HepG2 (cell line): ENCODE data around the gene BATF2. TPM values are rescaled to one million over a fixed set of nuclear protein-coding genes. Genes with fewer than 3 reads are reported as not detected.
A peak's percentile ranks its signal among the peaks of the same experiment; 100 is the strongest.

ENCODE experiments used
- DMAP1 ChIP-seq: IDR thresholded peaks from 2 replicates; pipeline ENCODE4 v1.6.1; 2016
- DPF2 ChIP-seq: sonication (generic); formaldehyde crosslinking; IDR thresholded peaks from 2 replicates; pipeline ENCODE4 v1.4.0; 2020; ENCODE audit warnings: mild to moderate bottlenecking, low read depth, missing genetic modification reagents, borderline replicate concordance
- FOXM1 ChIP-seq: sonication (generic); formaldehyde crosslinking; IDR thresholded peaks from 2 replicates; pipeline ENCODE4 v1.5.0; 2020; ENCODE audit warnings: missing genetic modification reagents
- HIVEP1 ChIP-seq: sonication (generic); formaldehyde crosslinking; IDR thresholded peaks from 2 replicates; pipeline ENCODE4 v1.4.0; 2020; ENCODE audit warnings: mild to moderate bottlenecking, missing genetic modification reagents
- MBD4 ChIP-seq: IDR thresholded peaks from 2 replicates; pipeline ENCODE4 v1.6.1; 2012; ENCODE audit warnings: low read length, inconsistent platforms, borderline replicate concordance
- MXD1 ChIP-seq: sonication (generic); formaldehyde crosslinking; IDR thresholded peaks from 2 replicates; pipeline ENCODE4 v1.4.0; 2020; ENCODE audit warnings: mild to moderate bottlenecking, missing genetic modification reagents
- NFYC ChIP-seq: IDR thresholded peaks from 2 replicates; pipeline ENCODE4 v1.6.1; 2016; ENCODE audit warnings: missing genetic modification reagents, missing compliant biosample characterization
- ONECUT2 ChIP-seq: sonication (generic); formaldehyde crosslinking; IDR thresholded peaks from 2 replicates; pipeline ENCODE4 v1.4.0; 2020; ENCODE audit warnings: missing genetic modification reagents
- PHF21A ChIP-seq: sonication (generic); formaldehyde crosslinking; IDR thresholded peaks from 2 replicates; pipeline ENCODE4 v1.5.0; 2020; ENCODE audit warnings: mild to moderate bottlenecking, missing genetic modification reagents
- SKIL ChIP-seq: sonication (generic); formaldehyde crosslinking; IDR thresholded peaks from 2 replicates; pipeline ENCODE4 v1.8.0; 2022; ENCODE audit warnings: missing genetic modification reagents, mild to moderate bottlenecking, moderate library complexity, borderline replicate concordance
- TCF7L2 ChIP-seq: IDR thresholded peaks from 2 replicates; pipeline ENCODE4 v1.6.1; 2011; ENCODE audit warnings: mild to moderate bottlenecking, low read depth, low read length, moderate library complexity
- TEAD2 ChIP-seq: sonication (generic); formaldehyde crosslinking; IDR thresholded peaks from 2 replicates; pipeline ENCODE4 v1.9.0; 2021; ENCODE audit warnings: missing genetic modification reagents
- ZBTB34 ChIP-seq: sonication (generic); formaldehyde crosslinking; IDR thresholded peaks from 2 replicates; pipeline ENCODE4 v1.8.0; 2022; ENCODE audit warnings: mild to moderate bottlenecking, missing genetic modification reagents
- ZBTB42 ChIP-seq: sonication (generic); formaldehyde crosslinking; IDR thresholded peaks from 2 replicates; pipeline ENCODE4 v1.5.0; 2020; ENCODE audit warnings: mild to moderate bottlenecking, missing genetic modification reagents
- ZBTB44 ChIP-seq: sonication (generic); formaldehyde crosslinking; IDR thresholded peaks from 2 replicates; pipeline ENCODE4 v1.4.0; 2020; ENCODE audit warnings: missing genetic modification reagents
- ZC3H4 ChIP-seq: sonication (generic); formaldehyde crosslinking; IDR thresholded peaks from 2 replicates; pipeline ENCODE4 v1.4.0; 2020; ENCODE audit warnings: missing genetic modification reagents, borderline replicate concordance
- ZNF143 ChIP-seq: sonication (generic); formaldehyde crosslinking; IDR thresholded peaks from 2 replicates; pipeline ENCODE4 v1.4.0; 2020; ENCODE audit warnings: missing genetic modification reagents
- ZSCAN31 ChIP-seq: sonication (generic); formaldehyde crosslinking; IDR thresholded peaks from 2 replicates; pipeline ENCODE4 v1.5.0; 2020; ENCODE audit warnings: low read depth, mild to moderate bottlenecking, missing genetic modification reagents
- polyA plus RNA-seq, 8 experiments: library from polyadenylated mRNA; depleted of rRNA in 3 of 8; stranded (reverse) in 7 of 8; unstranded in 1 of 8; fragments of >200 nt; fragmentation: Illumina TruSeq in 4 of 8; extraction: Trizol in 4 of 8; gene quantifications; 2 replicates each; pipeline versions ENCODE4 v1.2.1 to v1.2.3, GENCODE V29; 2011 to 2016; ENCODE audit warnings: low read depth in 4 of 8, missing spikeins in 1 of 8, mixed read lengths in 1 of 8; ENCODE audit not compliant: insufficient read depth in 1 of 8
- total RNA-seq, 5 experiments: library from RNA; depleted of rRNA; stranded (reverse); fragments of >200 nt; fragmentation: Illumina TruSeq; extraction: Trizol; gene quantifications; 2 replicates each; pipeline ENCODE4 v1.2.3, GENCODE V29; 2016; ENCODE audit warnings: low read depth in 1 of 5
- TF ChIP-seq, protein P1 (sequence below): sonication (generic); formaldehyde crosslinking; IDR thresholded peaks from 2 replicates; pipeline ENCODE4 v1.5.0; 2020; ENCODE audit warnings: missing genetic modification reagents
- TF ChIP-seq, protein P2 (sequence below): sonication (generic); formaldehyde crosslinking; IDR thresholded peaks from 2 replicates; pipeline ENCODE4 v1.5.0; 2020; ENCODE audit warnings: mild to moderate bottlenecking, missing genetic modification reagents

Gene BATF2
- total and polyA plus RNA-seq, 2 of the 13 experiments (the other 11 are each of a cell fraction or from before 2014, with no cell fraction given), result 2.8 to 3.9 TPM

DNA sequence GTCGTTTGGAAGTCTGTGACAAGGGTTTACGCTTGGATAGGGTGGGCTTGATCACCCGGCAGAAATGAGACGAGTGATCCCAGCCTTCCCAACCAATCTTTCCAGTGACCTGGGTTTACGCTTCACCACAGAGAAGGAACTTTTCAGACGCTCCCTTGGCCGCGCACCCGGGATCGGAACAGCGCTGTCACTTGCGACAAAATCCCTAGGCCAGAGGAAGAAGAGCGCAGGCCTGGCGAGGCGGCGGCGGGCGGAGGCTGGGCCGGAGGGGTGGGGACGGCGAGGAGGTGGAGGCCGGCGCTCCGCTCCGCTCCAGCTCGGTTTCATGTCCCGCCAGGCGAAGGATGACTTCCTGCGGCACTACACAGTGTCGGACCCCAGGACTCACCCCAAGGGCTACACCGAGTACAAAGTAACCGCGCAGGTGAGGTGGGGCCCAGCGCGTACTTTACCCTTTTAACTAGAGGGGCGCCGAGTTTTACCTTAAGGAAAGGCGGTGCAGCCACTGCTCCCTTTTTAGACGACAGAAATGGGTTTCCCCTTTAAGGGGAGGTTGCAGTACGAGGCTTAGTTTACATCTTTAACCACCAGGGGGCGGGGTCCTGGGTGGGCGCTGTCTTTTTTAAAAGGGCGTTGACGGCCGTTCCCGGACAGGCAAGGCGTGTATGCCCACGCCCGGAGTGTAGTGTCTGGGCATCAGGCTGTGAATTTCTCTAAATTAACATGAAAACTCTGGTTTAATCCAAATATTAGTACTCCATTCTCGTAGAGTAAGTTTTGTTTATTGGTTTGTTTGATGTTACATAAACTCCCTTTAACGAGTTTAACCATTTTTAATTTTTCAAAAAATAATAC is 30.7 kb upstream of the BATF2 start, which contains the start of gene SNX15 (continued):
- TF ChIP-seq SKIL (CRISPR knock-in tag), result no peak
- no peak for TF ChIP-seq ZNF143 (CRISPR knock-in tag)
- TF ChIP-seq, protein P1, sequence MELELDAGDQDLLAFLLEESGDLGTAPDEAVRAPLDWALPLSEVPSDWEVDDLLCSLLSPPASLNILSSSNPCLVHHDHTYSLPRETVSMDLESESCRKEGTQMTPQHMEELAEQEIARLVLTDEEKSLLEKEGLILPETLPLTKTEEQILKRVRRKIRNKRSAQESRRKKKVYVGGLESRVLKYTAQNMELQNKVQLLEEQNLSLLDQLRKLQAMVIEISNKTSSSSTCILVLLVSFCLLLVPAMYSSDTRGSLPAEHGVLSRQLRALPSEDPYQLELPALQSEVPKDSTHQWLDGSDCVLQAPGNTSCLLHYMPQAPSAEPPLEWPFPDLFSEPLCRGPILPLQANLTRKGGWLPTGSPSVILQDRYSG, result no peak
- TF ChIP-seq ZSCAN31, result 0 out of 2 replicates have a peak, but pooled peaks have one; percentile 16
- TF ChIP-seq NFYC, result peak; percentile 34; the same call in 1 of the 2 replicates
- peak; percentile 43; the same call in 1 of the 2 replicates for TF ChIP-seq ONECUT2
- TF ChIP-seq MBD4, result no peak
- peak; percentile 91 for TF ChIP-seq DMAP1
- no peak for TF ChIP-seq ZBTB34 (CRISPR knock-in tag)
- TF ChIP-seq, protein P2, sequence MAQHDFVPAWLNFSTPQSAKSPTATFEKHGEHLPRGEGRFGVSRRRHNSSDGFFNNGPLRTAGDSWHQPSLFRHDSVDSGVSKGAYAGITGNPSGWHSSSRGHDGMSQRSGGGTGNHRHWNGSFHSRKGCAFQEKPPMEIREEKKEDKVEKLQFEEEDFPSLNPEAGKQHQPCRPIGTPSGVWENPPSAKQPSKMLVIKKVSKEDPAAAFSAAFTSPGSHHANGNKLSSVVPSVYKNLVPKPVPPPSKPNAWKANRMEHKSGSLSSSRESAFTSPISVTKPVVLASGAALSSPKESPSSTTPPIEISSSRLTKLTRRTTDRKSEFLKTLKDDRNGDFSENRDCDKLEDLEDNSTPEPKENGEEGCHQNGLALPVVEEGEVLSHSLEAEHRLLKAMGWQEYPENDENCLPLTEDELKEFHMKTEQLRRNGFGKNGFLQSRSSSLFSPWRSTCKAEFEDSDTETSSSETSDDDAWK (CRISPR knock-in tag), result no peak
- peak; percentile 83 for TF ChIP-seq PHF21A (CRISPR knock-in tag)
- TF ChIP-seq TCF7L2, result no peak
- no peak for TF ChIP-seq ZBTB44
- TF ChIP-seq TEAD2 (CRISPR knock-in tag), result no peak
- TF ChIP-seq MXD1, result peak; percentile 66; the same call in 1 of the 2 replicates
- TF ChIP-seq DPF2 (CRISPR knock-in tag), result no peak
- TF ChIP-seq ZBTB42 (CRISPR knock-in tag), result no peak
- TF ChIP-seq HIVEP1 (CRISPR knock-in tag), result peak; percentile 68; the same call in 1 of the 2 replicates
- no peak for TF ChIP-seq FOXM1 (CRISPR knock-in tag)
- no peak for TF ChIP-seq ZC3H4
